Keratinocyte (primary cell): ENCODE results near the gene SSBP4.

Source experiments
- EZH2 ChIP-seq: IDR thresholded peaks from one replicate; pipeline ENCODE4 v1.6.1; 2012; ENCODE audit warnings: inconsistent platforms, mild to moderate bottlenecking, low read length, moderate library complexity
- TF ChIP-seq, protein P1 (sequence below), 3 experiments: IDR thresholded peaks in 1 of 3; conservative IDR thresholded peaks in 1 of 3; optimal IDR thresholded peaks in 1 of 3; 2 replicates in 2 of 3; 3 replicates in 1 of 3; pipeline versions ENCODE3 to v1.5.1; 2011; ENCODE audit warnings: low read length in 3 of 3, mild to moderate bottlenecking in 3 of 3, moderate library complexity in 2 of 3, control low read depth in 1 of 3, inconsistent platforms in 1 of 3; ENCODE audit not compliant: insufficient read depth in 2 of 3; ENCODE audit errors: extremely low read depth in 1 of 3

DNA sequence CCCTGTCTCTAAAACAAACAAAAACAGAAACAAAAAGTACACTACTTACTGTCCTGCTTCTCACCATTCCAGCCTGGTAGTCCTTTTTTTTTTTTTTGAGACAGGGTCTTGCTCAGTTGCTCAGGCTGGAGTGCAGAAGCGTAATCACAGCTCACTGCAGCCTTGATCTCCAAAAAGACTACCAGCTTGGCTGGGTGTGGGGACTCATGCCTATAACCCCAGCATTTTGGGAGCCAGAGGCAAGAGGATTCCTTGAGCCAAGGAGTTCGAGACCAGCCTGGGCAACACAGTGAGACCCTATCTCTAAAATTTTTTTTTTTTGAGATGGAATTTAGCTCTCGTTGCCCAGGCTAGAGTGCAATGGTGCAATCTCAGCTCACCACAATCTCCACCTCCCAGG is 38.4 kb upstream of the SSBP4 start:
- TF ChIP-seq, protein P1, sequence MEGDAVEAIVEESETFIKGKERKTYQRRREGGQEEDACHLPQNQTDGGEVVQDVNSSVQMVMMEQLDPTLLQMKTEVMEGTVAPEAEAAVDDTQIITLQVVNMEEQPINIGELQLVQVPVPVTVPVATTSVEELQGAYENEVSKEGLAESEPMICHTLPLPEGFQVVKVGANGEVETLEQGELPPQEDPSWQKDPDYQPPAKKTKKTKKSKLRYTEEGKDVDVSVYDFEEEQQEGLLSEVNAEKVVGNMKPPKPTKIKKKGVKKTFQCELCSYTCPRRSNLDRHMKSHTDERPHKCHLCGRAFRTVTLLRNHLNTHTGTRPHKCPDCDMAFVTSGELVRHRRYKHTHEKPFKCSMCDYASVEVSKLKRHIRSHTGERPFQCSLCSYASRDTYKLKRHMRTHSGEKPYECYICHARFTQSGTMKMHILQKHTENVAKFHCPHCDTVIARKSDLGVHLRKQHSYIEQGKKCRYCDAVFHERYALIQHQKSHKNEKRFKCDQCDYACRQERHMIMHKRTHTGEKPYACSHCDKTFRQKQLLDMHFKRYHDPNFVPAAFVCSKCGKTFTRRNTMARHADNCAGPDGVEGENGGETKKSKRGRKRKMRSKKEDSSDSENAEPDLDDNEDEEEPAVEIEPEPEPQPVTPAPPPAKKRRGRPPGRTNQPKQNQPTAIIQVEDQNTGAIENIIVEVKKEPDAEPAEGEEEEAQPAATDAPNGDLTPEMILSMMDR (optimal IDR thresholded peaks at IDR 0.05 in 1 of 3, IDR thresholded peaks at IDR 0.05 in 1 of 3, conservative IDR thresholded peaks at IDR 0.05 in 1 of 3; ENCODE audit: extremely low read depth in 1 of 3, insufficient read depth in 2 of 3, low read length in 3 of 3), result no peak
- TF ChIP-seq EZH2, result no peak
